ENCODE data around the gene CDYL2. TPM values are rescaled to one million over a fixed set of nuclear protein-coding genes. Genes with fewer than 3 reads are reported as not detected.

The CDYL2 gene
- total RNA-seq, 2 donors from 2014 or later, result 1.6 to 7.8 TPM

DNA sequence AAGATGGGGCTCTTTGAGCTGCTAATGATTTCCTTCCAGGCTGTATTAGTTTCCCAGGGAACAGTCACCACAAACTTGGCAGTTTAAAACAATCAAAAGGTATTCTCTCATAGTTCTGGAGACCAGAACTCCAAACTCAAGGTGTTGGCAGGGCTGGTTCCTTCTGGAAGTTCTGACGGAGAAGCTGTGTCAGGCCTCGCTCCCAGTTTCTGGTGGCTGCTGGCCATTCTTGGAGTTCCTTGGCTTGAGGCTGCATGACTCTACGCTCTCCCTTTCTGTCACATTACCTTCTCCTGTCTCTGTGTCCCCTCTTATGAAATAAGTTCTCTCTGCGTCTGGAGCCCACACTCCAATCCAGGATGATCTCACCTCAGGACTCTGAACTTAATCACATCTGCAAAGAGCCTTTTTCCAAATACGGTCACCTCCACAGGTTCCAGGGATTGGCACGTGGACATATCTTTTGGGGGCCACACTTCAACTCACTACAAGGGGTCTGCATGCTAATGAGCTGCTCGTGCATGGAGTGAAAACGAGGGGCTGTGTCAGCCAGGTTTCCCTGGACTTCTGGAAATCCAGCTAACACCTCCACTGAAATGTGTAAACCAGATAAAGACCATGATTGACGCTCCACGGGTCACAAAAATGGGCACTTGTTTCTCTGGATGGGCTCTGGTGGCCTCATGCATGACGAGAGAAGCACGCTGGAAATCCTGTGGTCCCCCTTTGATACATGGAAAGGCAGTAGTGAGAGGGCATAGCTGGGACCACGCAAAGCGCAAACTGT is 185.3 kb downstream of the CDYL2 start:
- 86 to 91% methylated on average over 14 of the region's 14 CpGs for WGBS, 2 donors
- TF ChIP-seq POLR2A (IDR thresholded peaks at IDR 0.05), result no peak
- TF ChIP-seq, protein P1, sequence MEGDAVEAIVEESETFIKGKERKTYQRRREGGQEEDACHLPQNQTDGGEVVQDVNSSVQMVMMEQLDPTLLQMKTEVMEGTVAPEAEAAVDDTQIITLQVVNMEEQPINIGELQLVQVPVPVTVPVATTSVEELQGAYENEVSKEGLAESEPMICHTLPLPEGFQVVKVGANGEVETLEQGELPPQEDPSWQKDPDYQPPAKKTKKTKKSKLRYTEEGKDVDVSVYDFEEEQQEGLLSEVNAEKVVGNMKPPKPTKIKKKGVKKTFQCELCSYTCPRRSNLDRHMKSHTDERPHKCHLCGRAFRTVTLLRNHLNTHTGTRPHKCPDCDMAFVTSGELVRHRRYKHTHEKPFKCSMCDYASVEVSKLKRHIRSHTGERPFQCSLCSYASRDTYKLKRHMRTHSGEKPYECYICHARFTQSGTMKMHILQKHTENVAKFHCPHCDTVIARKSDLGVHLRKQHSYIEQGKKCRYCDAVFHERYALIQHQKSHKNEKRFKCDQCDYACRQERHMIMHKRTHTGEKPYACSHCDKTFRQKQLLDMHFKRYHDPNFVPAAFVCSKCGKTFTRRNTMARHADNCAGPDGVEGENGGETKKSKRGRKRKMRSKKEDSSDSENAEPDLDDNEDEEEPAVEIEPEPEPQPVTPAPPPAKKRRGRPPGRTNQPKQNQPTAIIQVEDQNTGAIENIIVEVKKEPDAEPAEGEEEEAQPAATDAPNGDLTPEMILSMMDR (IDR thresholded peaks at IDR 0.05), result no peak
- intact Hi-C loops (cut with DNase I), result no loop called here
- no peak overlapping the region for H3K27ac ChIP-seq
- no peak for DNase-seq
- H3K36me3 ChIP-seq (replicated peaks in 1 of 2; ENCODE audit: insufficient read depth in 1 of 2, low read depth in 2 of 2), result no peaks in the 10 kb centered on the region
- H3K4me3 ChIP-seq, result no peak overlapping the region
- no peaks in the 10 kb centered on the region for H3K27me3 ChIP-seq
- H3K9me3 ChIP-seq, result no peaks in the 10 kb centered on the region
- no peak for ATAC-seq
- H3K4me1 ChIP-seq, result no peaks in the 10 kb centered on the region

DNA sequence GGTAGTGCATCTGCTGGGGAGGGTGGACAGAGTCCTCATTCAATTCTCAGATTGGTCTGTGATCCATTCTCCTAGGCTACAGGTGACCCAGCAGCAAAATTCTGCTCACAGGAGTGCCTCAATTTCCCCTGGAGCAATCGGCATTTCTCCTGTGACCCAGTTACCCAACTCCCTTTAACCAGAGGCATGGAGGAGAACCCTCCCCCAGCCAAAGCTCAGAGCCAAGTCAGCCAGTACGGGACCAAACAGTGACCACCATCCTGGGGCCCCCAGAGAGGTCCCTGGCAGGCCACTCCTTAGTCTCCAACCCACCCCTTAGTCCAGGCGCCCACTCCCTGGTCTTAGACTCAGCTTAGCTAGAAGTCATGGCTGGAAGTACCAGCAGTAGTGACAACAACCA is 188.0 kb downstream of the CDYL2 start:
- 85 to 88% methylated on average over 3 of the region's 3 CpGs for WGBS, 2 donors
- H3K27me3 ChIP-seq, result no peaks in the 10 kb centered on the region
- no peak overlapping the region for H3K27ac ChIP-seq
- H3K4me3 ChIP-seq, result no peak overlapping the region
- TF ChIP-seq, protein P1 (IDR thresholded peaks at IDR 0.05), result no peak
- TF ChIP-seq POLR2A (IDR thresholded peaks at IDR 0.05), result no peak
- no peak for DNase-seq
- H3K4me1 ChIP-seq, result no peaks in the 10 kb centered on the region
- no peak for ATAC-seq
- H3K36me3 ChIP-seq (replicated peaks in 1 of 2; ENCODE audit: insufficient read depth in 1 of 2, low read depth in 2 of 2), result no peaks in the 10 kb centered on the region
- H3K9me3 ChIP-seq, result no peaks in the 10 kb centered on the region
- intact Hi-C loops (cut with DNase I), result no loop called here

DNA sequence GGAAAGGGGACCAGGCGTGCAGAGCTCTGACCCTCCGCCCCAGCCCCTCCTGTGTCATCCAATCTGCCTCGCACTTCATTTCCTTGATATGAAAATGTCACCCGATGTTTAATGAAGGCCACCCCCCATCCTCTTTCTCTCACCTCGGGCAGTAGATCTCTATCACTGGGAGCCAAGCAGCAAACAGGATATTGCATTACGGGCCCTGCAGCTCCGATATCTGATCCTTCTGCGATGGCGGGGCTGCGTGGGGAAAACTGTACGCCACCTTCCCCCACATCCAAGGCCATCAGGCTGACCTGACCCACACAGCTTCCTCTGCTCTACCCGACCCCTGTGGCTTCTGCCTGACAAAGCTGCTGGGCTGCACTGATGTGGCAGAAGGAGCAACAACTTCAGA is 188.7 kb downstream of the CDYL2 start:
- H3K27me3 ChIP-seq, result no peaks in the 10 kb centered on the region
- H3K9me3 ChIP-seq, result no peaks in the 10 kb centered on the region
- no peak for DNase-seq
- no peaks in the 10 kb centered on the region for H3K4me1 ChIP-seq
- TF ChIP-seq POLR2A (IDR thresholded peaks at IDR 0.05), result no peak
- TF ChIP-seq, protein P1 (IDR thresholded peaks at IDR 0.05), result no peak
- no peak overlapping the region for H3K27ac ChIP-seq
- 81 to 86% methylated on average over 12 of the region's 12 CpGs for WGBS, 2 donors
- no peaks in the 10 kb centered on the region for H3K36me3 ChIP-seq (replicated peaks in 1 of 2; ENCODE audit: insufficient read depth in 1 of 2, low read depth in 2 of 2)
- ATAC-seq, result no peak
- intact Hi-C loops (cut with DNase I), result no loop called here
- no peak overlapping the region for H3K4me3 ChIP-seq

DNA sequence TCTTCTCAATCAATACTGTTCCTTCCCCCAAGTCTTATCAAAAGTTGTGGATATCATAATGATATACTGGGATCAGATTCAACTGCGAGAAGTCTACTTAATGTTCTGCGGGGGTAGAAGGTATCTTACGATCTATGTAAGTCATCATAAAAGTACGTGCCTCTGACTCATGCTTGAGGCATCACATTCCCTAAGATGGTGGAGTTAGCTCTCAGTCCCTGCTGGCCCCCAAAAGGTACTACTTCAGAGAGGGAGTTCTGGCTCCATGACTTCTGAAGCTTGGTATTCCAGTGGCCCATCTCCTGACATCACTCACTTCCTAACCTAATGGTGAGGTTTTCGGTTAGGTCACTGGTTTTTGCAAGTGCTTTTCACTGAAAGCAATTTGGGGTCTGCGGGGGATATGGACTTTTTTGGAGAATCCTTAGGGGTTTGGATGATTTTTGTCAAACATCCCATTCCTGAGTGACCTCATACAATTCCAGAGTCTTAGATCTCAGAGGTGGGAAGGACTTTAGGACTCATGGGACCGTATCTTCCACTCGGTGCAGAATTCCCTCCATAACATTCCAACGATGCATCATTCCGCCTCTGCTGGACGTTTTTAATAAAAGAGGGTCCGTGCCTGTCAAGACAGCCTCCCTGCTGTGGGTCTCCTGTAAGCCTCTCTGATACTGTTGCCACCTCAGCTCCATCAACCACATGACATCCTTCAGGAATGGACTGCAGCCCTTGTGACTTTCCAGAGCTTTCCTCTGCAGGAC is 189.3 kb downstream of the CDYL2 start:
- intact Hi-C loops (cut with DNase I), result no loop called here
- Histone ChIP-seq H3K27me3 (no peaks in the 10 kb centered on the region), H3K9me3 (no peaks in the 10 kb centered on the region), H3K4me1 (no peaks in the 10 kb centered on the region), H3K4me3 (no peak overlapping the region), H3K27ac (no peak overlapping the region), H3K36me3 (replicated peaks in 1 of 2; ENCODE audit: insufficient read depth in 1 of 2, low read depth in 2 of 2) (no peaks in the 10 kb centered on the region)
- DNase-seq (no peak), ATAC-seq (no peak)
- 89 to 96% methylated on average over 12 of the region's 12 CpGs for WGBS, 2 donors
- TF ChIP-seq, protein P1 (IDR thresholded peaks at IDR 0.05), result no peak
- no peak for TF ChIP-seq POLR2A (IDR thresholded peaks at IDR 0.05)

Measured in body of pancreas (tissue), 4 donors.